ENCODE measurements around the gene IRX3.
"Not testable (repeated sequence)": the region's sequence is repeated elsewhere in the genome, so short reads cannot be mapped to it uniquely, and the experiment has no call there.

IRX3 gene

DNA sequence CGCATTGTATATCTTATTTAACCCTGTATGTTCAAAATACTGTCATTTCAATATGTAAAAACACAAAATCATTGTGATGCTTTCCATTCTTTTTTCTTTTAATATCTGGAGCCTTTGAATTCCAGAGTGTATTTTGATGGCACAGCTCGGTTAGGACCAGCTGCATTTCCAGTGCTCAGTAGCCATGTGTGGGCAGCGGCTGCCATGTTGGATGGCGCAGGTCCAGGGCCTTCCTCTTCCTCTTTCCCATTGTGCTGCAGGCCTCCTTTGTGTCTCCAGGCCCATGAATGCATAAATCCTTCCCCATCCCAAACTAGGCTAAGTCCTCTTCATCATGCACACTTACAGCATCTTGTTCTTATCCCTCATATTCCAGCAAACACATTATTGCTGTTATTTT, 13.0 kb downstream of the IRX3 start:
- no peak for DNase-seq

DNA sequence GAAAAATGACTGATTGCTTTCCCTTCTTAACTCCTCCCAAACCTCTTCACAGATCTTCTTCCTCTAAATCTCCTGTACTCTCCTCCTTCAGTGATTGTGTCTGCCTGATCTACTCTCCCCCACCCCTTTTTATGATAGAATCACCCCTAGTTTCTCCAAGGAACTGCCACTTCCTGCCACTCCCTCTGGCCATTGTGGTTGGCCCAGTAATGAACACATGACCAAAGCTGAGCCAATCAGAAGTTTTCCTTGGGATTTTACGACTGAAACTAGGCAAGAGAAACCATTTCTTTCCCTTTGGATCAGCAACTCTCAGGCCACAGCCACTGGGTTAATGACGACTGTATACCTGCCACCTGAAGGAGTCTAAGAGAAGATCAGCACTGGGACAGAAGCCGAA, 15.9 kb downstream of the IRX3 start:
- no peak for DNase-seq

DNA sequence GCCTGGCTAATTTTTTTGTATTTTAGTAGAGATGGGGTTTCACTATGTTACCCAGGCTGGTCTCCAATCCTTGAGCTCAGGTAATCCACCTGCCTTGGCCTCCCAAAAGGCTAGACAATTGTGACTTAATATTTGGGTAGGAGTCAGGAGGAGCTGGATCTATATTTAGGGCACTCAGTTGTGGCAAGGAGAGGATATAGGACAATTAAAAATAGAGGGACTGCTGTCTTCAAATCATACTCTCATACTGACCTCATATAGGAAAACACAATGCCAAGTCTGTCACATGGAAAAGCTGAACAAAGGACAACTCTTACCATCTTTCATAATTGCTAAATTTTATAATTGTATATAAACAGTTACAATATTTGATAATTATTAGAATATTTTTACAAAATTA, 17.1 kb downstream of the IRX3 start:
- DNase-seq: no peak

DNA sequence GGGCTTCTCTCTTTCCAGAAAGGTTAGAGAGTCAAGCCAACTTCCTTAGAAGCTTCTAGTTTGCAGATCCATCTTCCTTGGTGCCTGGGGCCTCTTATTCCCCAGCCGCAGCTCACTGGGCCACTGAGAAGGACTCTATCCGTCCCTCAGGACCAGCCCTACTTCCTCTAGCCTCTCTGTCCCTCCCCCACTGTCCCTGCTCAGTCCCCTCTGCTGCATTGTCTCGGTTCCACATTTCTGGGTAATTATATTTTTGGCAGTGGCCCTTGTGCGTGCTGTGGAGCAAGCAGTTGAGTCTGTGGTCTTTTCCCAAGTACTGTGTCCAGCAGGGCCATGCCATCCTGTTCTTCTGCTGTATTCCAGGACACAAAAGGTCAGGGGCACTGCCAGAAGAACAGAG, 17.8 kb downstream of the IRX3 start:
- DNase-seq: no peak

DNA sequence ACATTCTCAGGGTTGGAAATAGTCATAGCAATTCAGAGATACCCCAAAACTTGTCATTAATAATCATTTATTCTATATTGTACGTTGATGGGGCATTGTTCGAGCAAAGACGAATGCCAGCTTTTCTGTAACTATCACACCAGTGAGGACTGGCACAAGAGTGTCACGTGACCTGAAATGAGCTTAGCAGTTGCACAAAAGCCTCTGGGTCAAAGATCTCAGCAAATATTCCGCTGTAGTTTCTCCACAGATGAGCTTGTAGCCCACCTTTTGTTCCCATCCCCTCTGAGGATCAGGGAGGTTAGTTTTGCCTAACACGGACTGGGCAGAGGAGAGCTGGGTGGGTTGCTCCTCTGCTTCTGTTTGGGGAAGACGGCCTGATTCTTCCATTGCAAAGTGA, 18.2 kb downstream of the IRX3 start:
- DNase-seq: no peak

DNA sequence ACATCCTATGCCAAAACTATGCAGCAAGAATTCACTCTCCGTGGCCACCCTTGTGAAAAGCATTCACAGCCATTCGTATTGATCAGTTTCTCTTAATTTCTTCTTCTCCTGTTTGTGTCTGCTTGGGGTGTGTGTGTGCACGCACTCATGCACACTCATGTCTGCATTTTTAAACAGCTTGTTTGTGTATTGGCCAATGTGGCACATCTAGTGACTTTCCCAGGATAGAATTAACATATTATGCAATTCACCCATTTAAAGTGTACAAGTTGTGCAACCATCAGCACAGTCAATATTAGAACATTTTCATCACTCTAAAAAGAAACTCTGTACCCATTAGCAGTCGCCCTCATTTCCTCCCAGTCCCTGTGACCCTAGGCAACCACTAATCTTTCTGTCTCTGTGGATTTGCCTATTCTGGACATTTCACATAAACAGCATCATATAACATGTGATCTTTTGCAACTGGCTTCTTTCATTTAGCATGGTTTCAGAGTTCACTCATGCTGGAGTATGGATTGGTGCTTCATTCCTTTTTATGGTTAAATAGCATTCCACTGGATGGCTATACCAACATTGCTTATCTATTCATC, 20.1 kb downstream of the IRX3 start:
- no peak for DNase-seq

DNA sequence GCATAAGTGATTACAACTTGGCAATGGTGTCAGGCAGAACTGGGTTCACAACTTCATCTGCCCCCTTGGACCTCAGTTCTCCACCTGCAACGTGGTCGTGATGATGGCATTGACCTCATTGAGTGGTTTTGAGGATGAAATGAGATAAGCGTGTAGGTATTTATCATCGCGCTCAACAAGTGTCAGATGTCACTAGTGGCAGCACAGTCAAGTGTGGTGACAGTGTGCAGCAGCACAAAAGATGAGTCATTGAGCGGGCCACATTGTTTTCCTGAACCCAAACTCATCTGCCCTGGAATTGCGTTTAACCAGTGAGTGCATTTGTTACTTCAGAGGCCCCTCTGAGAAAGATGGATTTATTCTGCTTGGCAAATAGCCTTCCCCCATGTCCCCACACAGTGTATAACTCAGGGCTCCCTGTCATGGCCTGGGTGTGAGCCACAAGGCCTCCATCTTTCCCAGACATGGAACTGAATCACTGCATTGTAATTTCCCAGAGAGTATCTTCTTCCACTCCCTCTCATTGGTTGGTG, 20.9 kb downstream of the IRX3 start:
- no peak for DNase-seq

DNA sequence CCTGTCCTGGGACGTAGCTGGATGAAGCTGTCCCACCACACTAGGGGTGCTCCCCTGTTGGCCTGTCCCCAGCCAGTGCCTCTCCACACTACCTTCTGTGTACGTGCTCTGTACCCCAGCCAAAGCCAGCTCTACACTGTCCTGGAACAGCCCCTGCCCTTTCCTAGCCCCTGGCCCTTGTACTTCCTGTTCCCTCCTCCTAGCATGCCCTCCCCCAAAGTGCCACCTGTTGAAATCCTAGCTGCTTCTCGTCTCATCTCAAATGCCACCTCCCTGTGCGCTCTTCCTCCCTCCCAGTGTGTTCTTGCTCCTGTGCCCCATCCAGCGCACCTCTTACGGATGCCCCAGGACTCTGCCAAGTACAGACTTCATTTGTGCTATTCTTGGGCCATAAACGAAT, 33.5 kb downstream of the IRX3 start:
- no peak for DNase-seq

DNA sequence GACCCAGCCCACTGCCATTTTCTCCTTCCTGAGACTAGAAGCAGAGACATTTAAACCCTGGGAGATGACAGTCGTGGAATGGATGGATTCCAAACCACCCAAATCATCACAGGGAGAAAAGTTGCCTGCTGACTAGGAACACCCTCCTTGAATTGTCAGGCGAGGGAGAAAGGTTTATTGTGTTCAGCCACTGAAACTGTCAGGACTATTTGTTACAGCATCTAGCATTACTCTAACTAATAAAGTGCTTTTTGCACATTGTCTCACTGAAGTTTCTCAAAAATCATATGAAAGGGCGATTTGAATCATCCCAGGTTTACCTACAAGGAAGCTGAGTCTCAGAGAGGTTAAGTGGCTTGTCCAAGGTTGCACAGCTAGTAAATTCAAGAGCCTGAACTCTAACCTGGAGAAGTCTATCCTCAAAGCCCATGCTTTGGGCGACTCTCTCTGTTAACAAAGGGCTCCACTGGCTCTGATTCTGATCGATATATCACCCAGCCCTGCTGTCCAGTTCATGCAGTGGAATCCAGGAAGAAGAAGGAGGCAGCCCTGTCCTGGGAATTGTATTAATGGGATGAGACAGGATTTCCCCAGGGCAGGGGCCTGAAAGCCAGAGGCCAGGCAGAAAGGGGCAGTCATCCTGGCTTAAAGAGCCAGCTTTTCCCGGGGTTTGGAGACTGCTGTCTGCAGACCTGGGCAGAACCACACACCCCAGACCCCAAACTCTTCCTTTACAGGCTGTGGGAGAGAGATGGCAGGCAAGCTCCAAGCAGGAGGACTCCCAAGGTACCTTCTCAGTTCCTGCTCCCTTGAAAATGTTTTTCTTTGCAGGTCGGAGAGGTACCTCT, 37.5 kb downstream of the IRX3 start:
- DNase-seq: no peak

DNA sequence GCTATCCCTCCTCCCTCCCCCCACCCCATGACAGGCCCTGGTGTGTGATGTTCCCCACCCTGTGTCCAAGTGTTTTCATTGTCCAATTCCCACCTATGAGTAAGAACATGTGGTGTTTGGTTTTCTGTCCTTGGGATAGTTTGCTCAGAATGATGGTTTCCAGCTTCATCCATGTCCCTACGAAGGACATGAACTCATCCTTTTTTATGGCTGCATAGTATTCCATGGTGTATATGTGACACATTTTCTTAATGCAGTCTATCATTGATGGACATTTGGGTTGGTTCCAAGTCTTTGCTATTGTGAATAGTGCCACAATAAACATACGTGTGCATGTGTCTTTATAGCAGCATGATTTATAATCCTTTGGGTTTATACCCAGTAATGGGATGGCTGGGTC, 38.9 kb downstream of the IRX3 start:
- DNase-seq: not testable (repeated sequence)

DNA sequence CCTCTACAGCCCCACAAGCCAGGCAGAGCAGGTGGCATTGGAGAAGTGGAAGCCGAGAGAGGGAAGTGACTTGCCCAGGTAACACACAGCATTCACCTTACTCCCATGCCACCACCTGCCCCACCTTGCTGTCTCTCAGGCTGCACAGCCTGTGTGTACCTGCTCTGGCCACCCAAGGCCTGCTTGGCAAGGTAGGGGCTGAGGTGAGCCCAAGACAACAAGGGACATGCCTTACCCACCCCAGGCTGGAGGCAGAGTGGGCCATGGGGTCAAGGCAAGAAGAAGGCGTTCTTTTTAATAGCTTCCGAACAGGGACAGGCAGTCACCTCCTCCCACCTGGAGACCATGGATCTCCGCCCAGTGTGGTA, 40.1 kb downstream of the IRX3 start:
- DNase-seq: no peak

DNA sequence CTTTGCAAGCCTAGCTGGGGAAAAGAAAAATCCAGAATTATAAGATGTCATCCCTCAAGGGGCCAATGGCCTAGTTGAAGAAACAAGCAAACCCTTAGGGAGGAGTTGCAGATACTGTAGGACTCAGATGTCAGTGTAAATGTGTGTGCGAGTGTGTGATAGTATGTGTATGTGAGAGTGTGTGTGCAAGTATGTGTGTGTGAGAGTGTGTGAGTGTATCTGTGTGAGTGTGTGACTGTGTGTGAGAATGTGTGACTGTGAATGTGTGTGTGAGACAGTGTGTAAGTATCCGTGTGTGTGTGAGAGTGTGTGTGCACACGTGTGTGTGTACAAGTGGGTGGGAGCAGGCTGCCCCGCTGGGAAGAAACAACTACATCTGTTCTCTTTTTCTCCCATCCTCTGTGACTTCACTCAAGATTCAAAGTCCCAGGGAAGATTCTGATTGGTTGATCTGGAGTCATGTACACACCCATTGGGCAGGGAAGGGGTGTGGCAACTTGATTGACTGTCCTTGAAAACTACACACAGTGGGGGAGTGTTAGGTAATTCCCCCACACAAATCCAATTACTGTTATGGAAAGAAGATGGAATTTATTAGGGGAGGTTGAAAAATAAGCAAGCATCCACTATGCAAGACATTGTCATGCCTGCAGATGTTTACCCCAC, 40.7 kb downstream of the IRX3 start:
- DNase-seq: no peak

DNA sequence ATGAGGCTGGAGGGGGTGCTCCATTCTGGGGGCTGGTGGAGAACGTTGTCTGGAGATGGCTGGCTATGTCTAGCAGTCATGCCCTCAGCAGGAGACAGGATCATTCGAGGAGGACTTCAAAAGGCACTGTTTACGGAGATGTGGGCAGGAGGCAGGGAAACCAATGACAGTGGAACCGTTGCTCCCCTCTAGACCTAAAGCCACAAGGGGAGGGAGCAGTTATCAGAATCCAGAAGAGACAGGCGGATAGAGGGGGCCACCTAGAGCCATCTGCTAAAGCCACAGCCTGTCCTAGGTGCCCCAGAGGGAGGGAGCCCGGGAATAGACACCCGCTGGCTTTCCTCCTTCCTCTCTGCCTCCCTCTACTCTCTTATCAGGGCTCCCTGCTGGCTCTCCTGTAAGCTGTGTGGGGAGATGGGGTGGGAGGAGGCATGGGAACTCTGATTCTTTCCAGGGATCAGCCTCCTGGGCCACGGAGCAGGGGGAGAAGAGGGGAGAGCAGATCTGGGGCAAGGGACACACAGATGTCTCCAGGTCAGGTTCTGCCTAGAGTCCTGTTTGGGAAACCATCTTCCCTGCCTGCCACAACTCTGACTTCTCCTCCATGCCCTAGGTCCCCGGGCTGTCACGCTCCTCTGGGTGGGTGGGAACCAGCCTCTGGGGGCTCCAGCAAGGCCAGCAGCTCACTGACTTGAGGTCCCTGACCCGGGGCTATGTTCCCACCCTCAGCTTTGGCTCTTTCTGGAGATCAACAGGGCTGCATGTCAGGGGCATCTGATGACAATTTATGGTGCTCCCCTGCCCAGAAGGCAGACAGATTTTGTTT, 42.3 kb downstream of the IRX3 start:
- no peak for DNase-seq

DNA sequence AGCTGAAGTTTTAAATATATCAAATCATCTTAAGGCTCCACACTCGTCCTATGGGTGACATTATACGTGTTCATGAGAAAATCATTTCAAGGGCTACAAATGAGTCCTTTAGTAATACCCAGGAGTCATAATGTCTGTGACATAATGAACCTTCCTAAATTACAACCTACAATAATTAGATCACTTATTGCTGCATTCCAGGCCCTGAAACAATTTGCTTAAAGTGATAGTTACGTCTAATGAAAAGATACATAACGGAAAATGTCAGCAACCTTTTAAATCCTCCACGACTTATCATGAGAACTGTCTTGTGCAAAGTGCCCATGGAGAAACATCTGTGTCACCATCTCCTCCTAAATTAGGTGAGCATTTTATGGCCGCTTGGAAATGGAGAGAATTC, 43.4 kb downstream of the IRX3 start:
- peak; percentile 7 for DNase-seq

DNA sequence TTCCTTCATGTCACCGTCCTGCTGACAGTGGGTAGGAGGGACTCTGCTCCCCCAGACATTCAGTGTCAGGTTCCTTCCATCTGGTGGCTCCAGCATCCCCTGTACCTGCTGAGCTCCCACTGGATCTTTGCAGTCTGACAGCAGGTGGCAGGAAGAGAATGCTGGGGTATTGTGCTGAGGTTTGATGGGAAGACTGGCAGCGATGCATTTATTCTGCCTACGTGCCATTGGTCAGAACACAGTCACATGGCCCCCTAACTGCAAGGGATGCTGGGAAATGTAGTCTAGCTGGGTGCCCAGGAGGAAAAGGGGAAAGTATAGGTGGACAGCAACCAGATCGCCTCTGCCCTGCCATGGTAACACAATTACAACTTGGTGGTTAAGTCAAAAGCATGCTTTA, 44.4 kb downstream of the IRX3 start:
- DNase-seq: no peak

DNA sequence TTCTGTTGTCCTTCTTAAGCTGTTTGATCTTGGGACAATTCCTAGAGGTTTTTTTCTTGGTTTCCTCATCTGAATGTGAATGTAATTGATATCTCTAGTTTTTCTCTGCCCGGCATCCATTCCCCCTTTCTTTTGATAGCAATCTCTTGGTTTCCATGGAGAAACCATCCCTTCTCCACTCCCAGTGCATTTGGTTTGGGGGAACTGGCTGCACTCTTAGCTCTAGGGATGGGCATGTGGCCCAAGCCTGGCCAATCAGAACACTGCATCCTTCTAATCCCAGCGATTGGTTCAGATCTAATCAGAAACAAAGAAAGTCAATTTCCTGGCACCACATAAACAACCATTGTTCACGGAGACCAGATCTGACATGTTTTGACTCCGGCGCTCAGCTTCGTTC, 45.1 kb downstream of the IRX3 start:
- no peak for DNase-seq

DNA sequence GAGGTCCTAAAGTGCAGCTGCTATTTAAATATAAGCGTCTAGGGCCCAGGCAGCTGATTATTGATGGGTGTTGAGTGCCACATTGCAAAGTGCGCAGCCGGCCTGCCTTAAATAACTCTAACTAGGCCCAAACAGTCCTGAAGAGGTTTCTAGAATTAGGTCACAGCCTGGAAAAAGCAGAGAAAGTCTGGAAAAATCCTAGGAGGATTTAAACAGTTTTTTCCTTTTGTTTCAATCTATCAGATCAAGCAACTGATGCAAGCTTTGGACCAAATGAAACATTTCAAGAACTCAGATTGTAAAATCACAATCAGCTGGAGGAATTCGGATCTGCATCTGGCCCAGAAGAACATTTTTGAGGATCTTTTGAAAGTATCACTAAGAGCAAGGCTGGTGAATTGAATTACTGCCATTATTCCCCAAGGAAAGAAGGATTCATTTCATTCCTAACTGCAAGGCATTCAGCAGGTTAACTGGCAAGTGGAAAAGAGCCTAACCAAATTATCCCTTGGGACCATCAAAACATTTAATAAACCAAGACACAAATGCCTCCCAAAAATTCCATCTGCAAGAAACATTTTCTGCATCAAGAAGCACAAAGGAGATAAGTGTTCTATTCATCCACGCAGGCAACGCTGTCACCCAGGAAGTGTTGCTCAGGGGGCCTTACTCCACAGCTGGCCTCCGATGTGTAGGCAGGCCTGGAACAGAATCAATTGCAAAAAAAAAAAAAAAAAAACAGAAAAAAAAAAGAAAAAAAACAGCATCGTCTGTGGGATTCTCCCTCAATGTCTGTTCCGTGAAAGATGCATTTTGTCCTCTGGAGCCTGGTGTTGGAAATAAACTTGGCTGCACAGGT, 46.1 kb downstream of the IRX3 start:
- DNase-seq: no peak

DNA sequence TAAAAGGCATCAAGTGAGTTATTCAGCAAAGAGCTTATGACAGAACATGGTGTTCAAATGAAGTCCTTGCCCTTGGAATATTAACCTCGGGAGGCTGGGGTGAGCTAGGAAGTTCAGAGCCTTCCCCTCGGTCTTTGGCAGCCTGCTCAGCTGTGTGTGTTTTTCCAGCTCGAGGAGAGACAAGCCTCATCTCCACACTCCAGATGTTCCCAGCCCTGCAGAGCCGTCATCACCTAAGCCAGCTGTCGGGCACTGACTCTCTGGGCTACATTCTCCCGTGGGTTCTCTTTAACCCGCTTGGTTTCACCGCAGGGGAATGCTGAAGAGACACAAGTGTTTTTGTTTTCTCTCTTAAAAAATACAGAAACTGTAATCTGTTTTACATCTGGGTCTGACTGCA, 47.1 kb downstream of the IRX3 start:
- DNase-seq: no peak

DNA sequence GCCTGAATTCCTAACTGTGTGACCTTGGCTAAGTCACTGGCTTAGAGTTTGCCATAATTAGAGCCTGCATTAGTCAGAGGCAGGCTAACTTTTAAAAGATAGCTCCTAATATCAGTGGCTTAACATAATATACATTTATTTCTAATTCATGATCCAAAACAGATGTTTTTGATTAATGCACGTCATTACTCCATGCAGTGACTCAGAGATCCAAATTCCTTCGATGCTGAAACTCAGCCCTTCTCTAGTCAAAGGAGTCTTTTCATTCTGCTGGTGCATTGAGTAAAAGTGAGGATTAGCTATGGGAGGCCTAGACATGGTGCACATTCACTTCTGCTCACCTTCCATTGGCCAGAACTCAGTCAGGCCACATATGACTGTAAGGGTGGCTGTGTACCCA, 49.8 kb downstream of the IRX3 start:
- DNase-seq: no peak

DNA sequence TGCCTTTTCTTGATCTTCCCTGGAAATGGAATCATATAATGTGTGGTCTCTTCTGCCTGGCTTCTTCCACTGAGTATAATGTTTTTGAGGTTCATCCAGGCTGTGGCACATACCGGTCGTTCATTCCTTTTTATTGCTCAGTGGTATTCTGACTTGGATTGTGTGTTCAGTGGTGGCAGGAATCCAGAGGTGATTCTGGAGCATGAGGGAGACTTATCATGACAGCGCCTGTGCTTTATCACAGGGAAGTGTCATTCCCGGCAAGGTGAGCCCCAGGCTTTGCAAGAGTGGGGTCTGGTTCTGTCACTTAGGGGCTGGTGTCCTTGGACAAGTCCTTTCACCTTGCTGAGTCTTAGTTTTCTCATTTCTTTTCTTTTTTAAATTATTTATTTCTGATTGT, 53.0 kb downstream of the IRX3 start:
- DNase-seq: no peak
